A549 (cell line): ENCODE measurements around the gene GRHL1. TPM values are rescaled to one million over a fixed set of nuclear protein-coding genes. Genes with fewer than 3 reads are reported as not detected.
"Not testable (repeated sequence)": the region's sequence is repeated elsewhere in the genome, so short reads cannot be mapped to it uniquely, and the experiment has no call there.

ENCODE experiments used
- ATAC-seq, 2 experiments: fragments of 200-7000 bp in 1 of 2; fragments of >200 bp in 1 of 2; cut with Nextera tagmentation in 1 of 2; cut with Tn5 transposase in 1 of 2; 3 replicates each; pipeline versions ENCODE4 v1.8.0 to v1.9.1; 2018 to 2020; ENCODE audit warnings: mild to moderate bottlenecking in 1 of 2, moderate library complexity in 1 of 2
- CTCF ChIA-PET: fragments of 300-600 bp; sonication (Branson Sonifier 250); formaldehyde crosslinking; extraction: SDS; loops from one replicate; lab custom pipeline; 2021; ENCODE audit warnings: antibody characterized with exemption, inconsistent platforms; lab: Yijun Ruan, JAX
- POLR2A ChIA-PET: fragments of 350-600 bp; formaldehyde crosslinking; extraction: SDS; loops from one replicate; lab custom pipeline; 2021; ENCODE audit warnings: antibody characterized with exemption, inconsistent platforms; lab: Yijun Ruan, JAX
- DNase-seq, 2 experiments: peaks; one replicate each; pipeline versions ENCODE4 v3.0.0 to v3.0.0-alpha.2; 2011 to 2016; ENCODE audit warnings: low read depth in 1 of 2, low spot score in 1 of 2
- FAIRE-seq: peaks from 2 replicates; lab custom pipeline; 2011; peaks lifted over from hg19 to GRCh38; lab: Jason Lieb, UNC
- H3K27ac ChIP-seq, 2 experiments: fragments of >200 bp; sonication (Bioruptor Twin); formaldehyde crosslinking; 3 replicates each; pipeline ENCODE4 v1.5.1; 2016 to 2017
- H3K4me1 ChIP-seq: fragments of >200 bp; sonication (Bioruptor Twin); formaldehyde crosslinking; 3 replicates; pipeline ENCODE4 v1.6.1; 2016
- H3K4me2 ChIP-seq: fragments of >200 bp; sonication (Bioruptor Twin); formaldehyde crosslinking; 3 replicates; pipeline ENCODE4 v1.6.1; 2016
- H3K4me3 ChIP-seq: fragments of >200 bp; sonication (Bioruptor Twin); formaldehyde crosslinking; 3 replicates; pipeline ENCODE4 v1.5.1; 2016
- H3K9me3 ChIP-seq: fragments of >200 bp; sonication (Bioruptor Twin); formaldehyde crosslinking; 3 replicates; pipeline ENCODE4 v1.6.1; 2016
- EHMT2 ChIP-seq: fragments of 200-600 bp; sonication (generic); IDR thresholded peaks from 2 replicates; pipeline ENCODE4 v1.6.1; 2016; ENCODE audit warnings: antibody characterized with exemption, low read depth, mild to moderate bottlenecking, moderate library complexity
- GATA3 ChIP-seq: IDR thresholded peaks from 2 replicates; pipeline ENCODE4 v1.6.1; 2012; ENCODE audit warnings: borderline replicate concordance
- HOXB5 ChIP-seq: fragments of 250-450 bp; sonication (Bioruptor Pico); IDR thresholded peaks from 2 replicates; pipeline ENCODE4 v1.5.0; 2020; ENCODE audit warnings: mild to moderate bottlenecking, moderate library complexity
- RAD21 ChIP-seq, 2 experiments: fragments of >200 bp in 1 of 2; sonication (Bioruptor Twin) in 1 of 2; formaldehyde crosslinking in 1 of 2; IDR thresholded peaks in 1 of 2; conservative IDR thresholded peaks in 1 of 2; 2 replicates in 1 of 2; 3 replicates in 1 of 2; pipeline ENCODE4 v1.6.1; 2012 to 2018; ENCODE audit warnings: inconsistent platforms in 1 of 2
- RFX5 ChIP-seq: fragments of 450-650 bp; IDR thresholded peaks from 2 replicates; pipeline ENCODE4 v1.7.1; 2014; ENCODE audit warnings: antibody characterized with exemption, mild to moderate bottlenecking, moderate library complexity
- SREBF2 ChIP-seq: fragments of 450-650 bp; IDR thresholded peaks from 2 replicates; pipeline ENCODE4 v1.6.1; 2014; ENCODE audit warnings: mild to moderate bottlenecking, moderate library complexity
- ZC3H11A ChIP-seq: fragments of 450-650 bp; IDR thresholded peaks from 2 replicates; pipeline ENCODE4 v1.6.1; 2014; ENCODE audit warnings: antibody characterized with exemption, mild to moderate bottlenecking
- ZSCAN20 ChIP-seq: fragments of 250-450 bp; sonication (Bioruptor Pico); IDR thresholded peaks from 2 replicates; pipeline ENCODE4 v1.8.0; 2022; ENCODE audit warnings: mild to moderate bottlenecking, moderate library complexity
- WGBS: methylation state at CpG from one replicate; pipeline ENCODE4 v1.1.6; 2017; ENCODE audit errors: missing lambda C conversion rate; 5-methylcytosine and 5-hydroxymethylcytosine counted together
- polyA plus RNA-seq, 4 experiments: library from polyadenylated mRNA; depleted of rRNA in 3 of 4; stranded (reverse); fragments of >200 nt; fragmentation: RNase III in 1 of 4; extraction: RNeasy Plus Mini Kit Qiagen cat#74134 plus additional on column Dnase treatment in 1 of 4; gene quantifications; 2 replicates in 3 of 4; 3 replicates in 1 of 4; pipeline ENCODE4 v1.2.3, GENCODE V29; 2011 to 2017
- TF ChIP-seq, protein P1 (sequence below): fragments of 450-650 bp; IDR thresholded peaks from 2 replicates; pipeline ENCODE4 v1.6.1; 2014; ENCODE audit warnings: antibody characterized with exemption

The GRHL1 gene
- polyA plus RNA-seq, 2 of the 4 experiments (the other 2 are of a cell fraction), result 0.68 to 1.2 TPM

DNA sequence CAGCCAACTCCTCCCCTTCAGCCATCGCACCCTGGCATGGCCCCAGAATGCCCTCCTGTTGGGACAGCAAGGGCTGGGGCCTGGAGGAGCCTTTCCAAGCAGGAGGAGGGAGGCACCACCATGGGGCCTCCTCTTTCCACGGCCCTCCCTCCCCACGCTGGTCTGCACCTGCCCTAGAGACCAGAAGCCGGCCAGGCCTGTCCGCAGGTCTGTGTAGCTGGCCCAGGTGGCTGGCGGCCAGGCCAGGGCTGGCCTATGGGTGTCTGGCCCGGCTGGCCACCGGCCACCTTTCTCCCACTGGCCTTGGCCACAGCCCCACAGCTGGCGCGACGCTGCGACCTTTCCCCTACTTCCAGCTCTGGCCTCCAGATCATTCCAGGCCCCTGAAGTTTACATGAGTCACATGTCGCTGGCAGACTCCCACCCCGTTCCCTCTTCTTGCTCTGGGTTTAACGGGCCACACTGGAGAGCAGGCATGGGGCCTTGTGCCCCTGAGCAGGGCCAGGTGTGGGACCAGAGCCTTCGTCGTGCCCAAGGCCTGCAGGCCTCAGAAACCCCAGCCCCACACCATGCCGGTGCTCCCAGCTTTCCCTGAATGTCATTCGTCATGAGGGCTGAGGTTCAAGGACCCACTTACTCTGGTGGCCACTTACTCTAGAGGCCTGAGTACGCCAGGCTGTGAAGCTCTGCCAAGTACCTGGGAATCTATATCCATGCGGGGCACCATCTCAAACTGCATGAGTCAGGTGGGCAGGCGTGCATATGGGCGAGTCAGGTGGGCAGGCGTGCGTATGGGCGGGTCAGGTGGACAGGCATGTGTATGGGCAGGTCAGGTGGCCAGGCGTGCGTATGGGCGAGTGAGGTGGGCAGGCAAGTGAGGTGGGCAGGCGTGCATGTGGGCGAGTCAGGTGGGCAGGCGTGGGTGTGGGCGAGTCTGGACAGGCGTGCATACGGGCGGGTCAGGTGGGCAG, 58.6 kb downstream of the GRHL1 start:
- H3K4me2 ChIP-seq, result no peak overlapping the region
- WGBS, result 91% methylated on average over 34 of the region's 36 CpGs

DNA sequence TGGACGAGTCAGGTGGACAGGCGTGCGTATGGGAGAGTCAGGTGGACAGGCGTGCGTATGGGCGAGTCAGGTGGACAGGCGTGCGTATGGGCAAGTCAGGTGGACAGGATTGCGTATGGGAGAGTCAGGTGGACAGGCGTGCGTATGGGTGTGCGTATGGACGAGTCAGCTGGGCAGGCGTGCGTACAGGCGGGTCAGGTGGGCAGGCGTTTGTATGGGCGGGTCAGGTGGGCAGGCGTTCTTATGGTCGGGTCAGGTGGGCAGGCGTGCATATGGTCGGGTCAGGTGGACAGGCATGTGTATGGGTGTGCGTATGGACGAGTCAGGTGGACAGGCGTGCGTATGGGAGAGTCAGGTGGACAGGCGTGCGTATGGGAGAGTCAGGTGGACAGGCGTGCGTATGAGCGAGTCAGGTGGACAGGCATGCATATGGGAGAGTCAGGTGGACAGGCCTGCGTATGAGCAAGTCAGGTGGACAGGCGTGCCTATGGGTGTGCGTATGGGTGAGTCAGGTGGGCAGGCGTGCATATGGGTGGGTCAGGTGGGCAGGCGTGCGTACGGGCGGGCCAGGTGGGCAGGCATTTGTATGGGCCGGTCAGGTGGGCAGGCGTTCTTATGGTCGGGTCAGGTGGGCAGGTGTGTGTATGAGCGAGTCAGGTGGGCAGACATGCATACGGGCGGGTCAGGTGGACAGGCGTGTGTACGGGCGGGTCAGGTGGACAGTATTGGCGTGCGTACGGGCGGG, 59.5 kb downstream of the GRHL1 start:
- WGBS, result 90% methylated on average over 52 of the region's 52 CpGs
- H3K9me3 ChIP-seq, ATAC-seq, H3K27ac ChIP-seq, DNase-seq, POLR2A ChIA-PET, H3K4me3 ChIP-seq, FAIRE-seq, H3K4me2 ChIP-seq, H3K4me1 ChIP-seq: not testable (repeated sequence)
- CTCF ChIA-PET, result interaction anchor here (0.6 to 8.7 kb wide), 2 partner anchors 26 to 33 kb away, joined by 3 to 65 read pairs; no protein-coding TSS in a partner anchor

More for the DNA sequence above, 58.6 kb downstream of the GRHL1 start:
- TF ChIP-seq ZSCAN20 (CRISPR knock-in tag) (no peak), RAD21 (conservative IDR thresholded peaks at IDR 0.05 in 1 of 2, IDR thresholded peaks at IDR 0.05 in 1 of 2) (no peak), EHMT2 (no peak), RFX5 (no peak), SREBF2 (no peak), GATA3 (no peak), HOXB5 (no peak), ZC3H11A (no peak)
- TF ChIP-seq, protein P1, sequence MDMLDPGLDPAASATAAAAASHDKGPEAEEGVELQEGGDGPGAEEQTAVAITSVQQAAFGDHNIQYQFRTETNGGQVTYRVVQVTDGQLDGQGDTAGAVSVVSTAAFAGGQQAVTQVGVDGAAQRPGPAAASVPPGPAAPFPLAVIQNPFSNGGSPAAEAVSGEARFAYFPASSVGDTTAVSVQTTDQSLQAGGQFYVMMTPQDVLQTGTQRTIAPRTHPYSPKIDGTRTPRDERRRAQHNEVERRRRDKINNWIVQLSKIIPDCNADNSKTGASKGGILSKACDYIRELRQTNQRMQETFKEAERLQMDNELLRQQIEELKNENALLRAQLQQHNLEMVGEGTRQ, result no peak
- no peak for DNase-seq
- Histone ChIP-seq H3K9me3 (peaks cover 8% of the 10 kb centered on the region; the same call in 2 of the 3 replicates), H3K27ac (no peak overlapping the region), H3K4me3 (no peak overlapping the region), H3K4me1 (no peaks in the 10 kb centered on the region)
- CTCF ChIA-PET, result interaction anchor here (0.6 to 8.7 kb wide), 4 partner anchors 18 to 63 kb away, joined by 3 to 65 read pairs (median 4); no protein-coding TSS in a partner anchor
- POLR2A ChIA-PET, result no interaction called here
- FAIRE-seq, result no peak
- ATAC-seq, result peak in 1 of 2 experiments; percentile 17; a peak in 3 of 6 replicates

DNA sequence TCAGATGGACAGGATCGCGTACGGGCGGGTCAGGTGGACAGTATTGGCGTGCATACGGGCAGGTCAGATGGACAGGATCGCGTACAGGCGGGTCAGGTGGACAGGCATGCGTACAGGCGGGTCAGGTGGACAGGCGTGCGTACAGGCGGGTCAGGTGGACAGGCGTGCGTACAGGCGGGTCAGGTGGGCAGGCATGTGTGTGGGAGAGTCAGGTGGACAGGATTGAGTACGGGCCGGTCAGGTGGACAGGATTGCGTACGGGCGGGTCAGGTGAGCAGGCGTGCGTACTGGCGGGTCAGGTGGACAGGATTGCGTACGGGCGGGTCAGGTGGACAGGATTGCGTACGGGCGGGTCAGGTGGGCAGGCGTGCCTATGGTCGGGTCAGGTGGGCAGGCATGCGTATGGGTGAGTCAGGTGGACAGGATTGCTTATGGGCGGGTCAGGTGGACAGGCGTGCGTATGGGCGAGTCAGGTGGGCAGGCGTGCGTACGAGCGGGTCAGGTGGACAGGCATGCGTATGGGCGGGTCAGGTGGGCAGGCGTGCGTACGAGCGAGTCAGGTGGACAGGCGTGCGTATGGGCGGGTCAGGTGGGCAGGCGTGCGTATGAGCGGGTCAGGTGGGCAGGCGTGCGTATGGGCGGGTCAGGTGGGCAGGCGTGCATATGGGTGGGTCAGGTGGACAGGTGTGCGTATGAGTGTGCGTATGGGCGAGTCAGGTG, 60.3 kb downstream of the GRHL1 start:
- H3K4me3 ChIP-seq, POLR2A ChIA-PET, FAIRE-seq, ATAC-seq, H3K9me3 ChIP-seq, CTCF ChIA-PET, H3K4me1 ChIP-seq, DNase-seq, H3K27ac ChIP-seq, H3K4me2 ChIP-seq: not testable (repeated sequence)
- 90% methylated on average over 61 of the region's 61 CpGs for WGBS

DNA sequence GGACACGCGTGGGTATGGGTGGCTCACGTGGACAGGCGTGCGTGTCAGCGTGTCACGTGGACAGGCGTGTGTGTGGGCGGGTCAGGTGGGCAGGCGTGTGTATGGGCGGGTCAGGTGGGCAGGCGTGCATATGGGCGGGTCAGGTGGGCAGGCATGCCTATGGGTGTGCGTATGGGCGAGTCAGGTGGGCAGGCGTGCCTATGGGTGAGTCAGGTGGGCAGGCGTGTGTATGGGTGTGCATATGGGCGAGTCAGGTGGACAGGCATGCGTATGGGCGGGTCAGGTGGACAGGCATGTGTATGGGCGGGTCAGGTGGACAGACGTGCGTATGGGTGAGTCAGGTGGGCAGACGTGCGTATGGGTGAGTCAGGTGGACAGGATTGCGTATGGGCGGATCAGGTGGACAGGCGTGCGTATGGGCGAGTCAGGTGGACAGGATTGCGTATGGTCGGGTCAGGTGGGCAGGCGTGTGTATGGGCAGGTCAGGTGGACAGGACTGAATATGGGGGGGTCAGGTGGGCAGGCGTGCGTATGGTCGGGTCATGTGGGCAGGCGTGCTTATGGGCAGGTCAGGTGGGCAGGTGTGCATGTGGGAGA, 61.0 kb downstream of the GRHL1 start:
- H3K27ac ChIP-seq, CTCF ChIA-PET, H3K4me1 ChIP-seq, ATAC-seq, H3K4me3 ChIP-seq, DNase-seq, FAIRE-seq, POLR2A ChIA-PET, H3K4me2 ChIP-seq: not testable (repeated sequence)
- WGBS, result 74% methylated on average over 37 of the region's 37 CpGs
- H3K9me3 ChIP-seq, result peaks cover 12% of the 10 kb centered on the region; the same call in 2 of the 3 replicates
